GM23338 (cell line): ENCODE data around the gene EXOC6B. TPM values are rescaled to one million over a fixed set of nuclear protein-coding genes. Genes with fewer than 3 reads are reported as not detected.

Experiments used
- ATAC-seq: fragments of 200-7000 bp; cut with Tn5 transposase; 3 replicates; pipeline ENCODE4 v1.9.1; 2020
- DNase-seq: peaks from one replicate; pipeline ENCODE4 v3.0.0-alpha.2; 2015; ENCODE audit warnings: low spot score
- H2AFZ ChIP-seq: fragments of 200-600 bp; sonication (generic); 2 replicates; pipeline ENCODE4 v1.8.0; 2016; ENCODE audit warnings: antibody characterized with exemption, mild to moderate bottlenecking, moderate library complexity
- H3F3A ChIP-seq: fragments of 200-600 bp; sonication (generic); replicated peaks from 2 replicates; pipeline ENCODE4 v1.8.0; 2017; ENCODE audit warnings: antibody characterized with exemption, mixed run types, low read depth
- H3K27ac ChIP-seq: fragments of 200-600 bp; sonication (generic); 2 replicates; pipeline ENCODE4 v1.6.1; 2016; ENCODE audit warnings: low read depth
- H3K27me3 ChIP-seq: fragments of 200-600 bp; sonication (generic); 2 replicates; pipeline ENCODE4 v1.8.0; 2016; ENCODE audit warnings: mild to moderate bottlenecking, mixed run types, moderate library complexity; ENCODE audit not compliant: insufficient read depth
- H3K36me3 ChIP-seq: fragments of 200-600 bp; sonication (generic); 2 replicates; pipeline ENCODE4 v1.8.0; 2016; ENCODE audit warnings: mild to moderate bottlenecking; ENCODE audit not compliant: insufficient read depth
- H3K4me1 ChIP-seq: fragments of 200-600 bp; sonication (generic); 2 replicates; pipeline ENCODE4 v1.8.0; 2016; ENCODE audit warnings: mild to moderate bottlenecking, moderate library complexity; ENCODE audit not compliant: insufficient read depth
- H3K4me2 ChIP-seq: fragments of 200-600 bp; sonication (generic); 2 replicates; pipeline ENCODE4 v1.7.1; 2017; ENCODE audit warnings: mixed run types
- H3K4me3 ChIP-seq: fragments of 200-600 bp; sonication (generic); 2 replicates; pipeline ENCODE4 v1.6.1; 2016; ENCODE audit warnings: mixed run types
- H3K79me2 ChIP-seq: fragments of 200-600 bp; sonication (generic); replicated peaks from 2 replicates; pipeline ENCODE4 v1.8.0; 2017; ENCODE audit warnings: mild to moderate bottlenecking; ENCODE audit not compliant: insufficient read depth
- H3K9me2 ChIP-seq: fragments of 200-600 bp; sonication (generic); 2 replicates; pipeline ENCODE4 v1.8.0; 2017; ENCODE audit not compliant: insufficient read depth
- H4K20me1 ChIP-seq: fragments of 200-600 bp; sonication (generic); replicated peaks from 2 replicates; pipeline ENCODE4 v1.8.0; 2017; ENCODE audit warnings: mild to moderate bottlenecking; ENCODE audit not compliant: insufficient read depth
- H3K27ac Mint-ChIP-seq: 2 replicates; pipeline ENCODE4 v1.8.0; 2020; ENCODE audit warnings: inconsistent platforms, mild to moderate bottlenecking, moderate library complexity, mixed read lengths
- H3K27me3 Mint-ChIP-seq: 3 replicates; pipeline ENCODE4 v1.8.0; 2022; ENCODE audit warnings: low read depth, mild to moderate bottlenecking, moderate library complexity, mixed read lengths, inconsistent platforms; ENCODE audit not compliant: insufficient read depth, poor library complexity
- H3K36me3 Mint-ChIP-seq: 3 replicates; pipeline ENCODE4 v1.8.0; 2021; ENCODE audit warnings: low read depth, mild to moderate bottlenecking, inconsistent platforms, moderate library complexity, mixed read lengths
- H3K4me1 Mint-ChIP-seq: 3 replicates; pipeline ENCODE4 v1.8.0; 2020; ENCODE audit warnings: mild to moderate bottlenecking, inconsistent platforms, mixed read lengths
- H3K4me3 Mint-ChIP-seq: 3 replicates; pipeline ENCODE4 v1.8.0; 2021; ENCODE audit warnings: moderate library complexity, mild to moderate bottlenecking, inconsistent platforms, mixed read lengths
- H3K9me3 Mint-ChIP-seq: 3 replicates; pipeline ENCODE4 v1.8.0; 2020; ENCODE audit warnings: moderate library complexity, mild to moderate bottlenecking, inconsistent platforms, mixed read lengths
- CREB1 ChIP-seq: fragments of 250-450 bp; sonication (Bioruptor Pico); IDR thresholded peaks from 2 replicates; pipeline ENCODE4 v1.5.0; 2020; ENCODE audit warnings: low read depth, mild to moderate bottlenecking, moderate library complexity
- CTCF ChIP-seq, 2 experiments: fragments of 200-600 bp in 1 of 2; sonication (generic) in 1 of 2; conservative IDR thresholded peaks; 2 replicates each; pipeline versions ENCODE4 v1.5.1 to v1.6.1; 2016 to 2017; ENCODE audit warnings: antibody characterized with exemption in 2 of 2, low read depth in 2 of 2, mild to moderate bottlenecking in 2 of 2, moderate library complexity in 1 of 2
- EZH2 ChIP-seq: fragments of 200-600 bp; sonication (generic); IDR thresholded peaks from one replicate; pipeline ENCODE4 v1.8.0; 2017; ENCODE audit warnings: antibody characterized with exemption, mild to moderate bottlenecking, low read depth; ENCODE audit not compliant: unreplicated experiment
- JUNB ChIP-seq: IDR thresholded peaks from one replicate; pipeline ENCODE4 v1.6.1; 2016; ENCODE audit warnings: antibody characterized with exemption; ENCODE audit not compliant: unreplicated experiment
- NANOG ChIP-seq: IDR thresholded peaks from 2 replicates; pipeline ENCODE4 v1.6.1; 2016; ENCODE audit warnings: antibody characterized with exemption, borderline replicate concordance
- POLR2AphosphoS5 ChIP-seq: IDR thresholded peaks from 2 replicates; pipeline ENCODE4 v1.6.1; 2016; ENCODE audit warnings: antibody characterized with exemption, low read depth
- STAT1 ChIP-seq: IDR thresholded peaks from one replicate; pipeline ENCODE4 v1.6.1; 2016; ENCODE audit warnings: antibody characterized with exemption; ENCODE audit not compliant: unreplicated experiment
- ZNF331 ChIP-seq: fragments of 250-450 bp; sonication (Bioruptor Pico); IDR thresholded peaks from 2 replicates; pipeline ENCODE4 v1.5.0; 2020; ENCODE audit warnings: low read depth, mild to moderate bottlenecking, moderate library complexity
- ZNF462 ChIP-seq: fragments of 250-450 bp; sonication (Bioruptor Pico); IDR thresholded peaks from 2 replicates; pipeline ENCODE4 v1.5.0; 2020; ENCODE audit warnings: mild to moderate bottlenecking, moderate library complexity
- polyA plus RNA-seq: library from polyadenylated mRNA; unstranded; fragments of >200 nt; fragmentation: Nextera tagmentation; extraction: Ambion mirVana; gene quantifications from 2 replicates; pipeline ENCODE4 v1.2.1, GENCODE V29; 2016
- total RNA-seq: library from RNA; depleted of rRNA; stranded (reverse); fragments of >200 nt; shearing (Covaris generic); gene quantifications from 2 replicates; pipeline ENCODE4 v1.2.3, GENCODE V29; 2014
- TF ChIP-seq, protein P1 (sequence below): IDR thresholded peaks from 2 replicates; pipeline ENCODE4 v1.6.1; 2016; ENCODE audit warnings: antibody characterized with exemption

EXOC6B gene
- total and polyA plus RNA-seq, 2 experiments from 2014 or later, result 7.2 to 45.9 TPM

- TF ChIP-seq CTCF (conservative IDR thresholded peaks at IDR 0.05; ENCODE audit: low read depth in 2 of 2) (no peak), STAT1 (no peak), POLR2AphosphoS5 (no peak), NANOG (no peak), ZNF462 (CRISPR knock-in tag) (no peak)
Observed at GRCh38 chr2:72810165-72810564, 15.7 kb downstream of the EXOC6B start (continued).

DNA sequence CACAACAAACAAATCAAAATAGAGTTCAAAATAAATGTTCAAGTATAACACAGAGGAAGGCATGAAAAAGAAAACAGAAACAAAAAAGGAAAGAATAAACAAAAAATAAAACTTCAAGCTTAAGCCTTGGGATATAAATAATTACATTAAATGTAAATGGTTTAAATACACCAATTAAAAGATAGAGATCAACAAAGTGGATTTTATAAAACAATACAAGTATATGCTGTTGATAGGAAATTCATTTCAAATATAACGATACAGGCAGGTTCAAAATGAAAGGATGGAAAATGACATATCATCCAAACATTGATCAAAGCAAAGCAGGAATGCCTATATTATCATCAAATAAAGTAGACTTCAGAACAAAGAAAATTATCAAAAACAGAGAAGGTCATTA, 16.7 kb downstream of the EXOC6B start:
- Histone ChIP-seq H3K4me2 (no peak overlapping the region), H3K27me3 (no peaks in the 10 kb centered on the region), H3K9me2 (no peaks in the 10 kb centered on the region), H3K4me1 (no peaks in the 10 kb centered on the region), H3K27ac (no peak overlapping the region), H3K4me3 (no peak overlapping the region), H3K79me2 (peaks cover 50% of the 10 kb centered on the region), H4K20me1 (0 out of 2 replicates have a peak, but pooled peaks cover 4% of the 10 kb centered on the region), H3K36me3 (no peaks in the 10 kb centered on the region), H3F3A (no peaks in the 10 kb centered on the region), H2AFZ (no peak overlapping the region)
- no peak overlapping the region for H3K27ac Mint-ChIP-seq
- DNase-seq, result no peak
- H3K9me3 Mint-ChIP-seq, result peaks cover 12% of the 10 kb centered on the region; the same call in 2 of the 3 replicates
- ATAC-seq, result no peak
- peaks cover 24% of the 10 kb centered on the region; the same call in 2 of the 3 replicates for H3K36me3 Mint-ChIP-seq
- no peak overlapping the region for H3K4me3 Mint-ChIP-seq
- no peaks in the 10 kb centered on the region for H3K27me3 Mint-ChIP-seq
- no peaks in the 10 kb centered on the region for H3K4me1 Mint-ChIP-seq
- TF ChIP-seq POLR2AphosphoS5, result no peak
- TF ChIP-seq CTCF (conservative IDR thresholded peaks at IDR 0.05; ENCODE audit: low read depth in 2 of 2), result no peak
- no peak for TF ChIP-seq EZH2
- TF ChIP-seq NANOG, result no peak
- TF ChIP-seq JUNB, result no peak
- no peak for TF ChIP-seq STAT1
- TF ChIP-seq, protein P1, sequence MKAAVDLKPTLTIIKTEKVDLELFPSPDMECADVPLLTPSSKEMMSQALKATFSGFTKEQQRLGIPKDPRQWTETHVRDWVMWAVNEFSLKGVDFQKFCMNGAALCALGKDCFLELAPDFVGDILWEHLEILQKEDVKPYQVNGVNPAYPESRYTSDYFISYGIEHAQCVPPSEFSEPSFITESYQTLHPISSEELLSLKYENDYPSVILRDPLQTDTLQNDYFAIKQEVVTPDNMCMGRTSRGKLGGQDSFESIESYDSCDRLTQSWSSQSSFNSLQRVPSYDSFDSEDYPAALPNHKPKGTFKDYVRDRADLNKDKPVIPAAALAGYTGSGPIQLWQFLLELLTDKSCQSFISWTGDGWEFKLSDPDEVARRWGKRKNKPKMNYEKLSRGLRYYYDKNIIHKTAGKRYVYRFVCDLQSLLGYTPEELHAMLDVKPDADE, result no peak
- no peak for TF ChIP-seq CREB1 (CRISPR knock-in tag)
- no peak for TF ChIP-seq ZNF331
